GM23338 (cell line): ENCODE results near the gene PBX3.

Experiments
- CREB1 ChIP-seq: fragments of 250-450 bp; sonication (Bioruptor Pico); IDR thresholded peaks from 2 replicates; pipeline ENCODE4 v1.5.0; 2020; ENCODE audit warnings: low read depth, mild to moderate bottlenecking, moderate library complexity
- CTCF ChIP-seq, 2 experiments: fragments of 200-600 bp in 1 of 2; sonication (generic) in 1 of 2; conservative IDR thresholded peaks; 2 replicates each; pipeline versions ENCODE4 v1.5.1 to v1.6.1; 2016 to 2017; ENCODE audit warnings: antibody characterized with exemption in 2 of 2, low read depth in 2 of 2, mild to moderate bottlenecking in 2 of 2, moderate library complexity in 1 of 2
- EZH2 ChIP-seq: fragments of 200-600 bp; sonication (generic); IDR thresholded peaks from one replicate; pipeline ENCODE4 v1.8.0; 2017; ENCODE audit warnings: antibody characterized with exemption, mild to moderate bottlenecking, low read depth; ENCODE audit not compliant: unreplicated experiment
- JUNB ChIP-seq: IDR thresholded peaks from one replicate; pipeline ENCODE4 v1.6.1; 2016; ENCODE audit warnings: antibody characterized with exemption; ENCODE audit not compliant: unreplicated experiment
- REST ChIP-seq: IDR thresholded peaks from one replicate; pipeline ENCODE4 v1.6.1; 2018; ENCODE audit warnings: antibody characterized with exemption; ENCODE audit not compliant: unreplicated experiment

GRCh38 chr9:125960626-125961025 lies 213.5 kb downstream of the PBX3 start:
- TF ChIP-seq EZH2 (no peak), CREB1 (no peak), CTCF (conservative IDR thresholded peaks at IDR 0.05; ENCODE audit: low read depth in 2 of 2) (no peak), REST (no peak), JUNB (no peak)
